Activated T-helper 2 cell treated with anti-CD3 and anti-CD28 coated beads, Interferon-gamma antibody, Interleukin-2, Interleukin-4, amounts not matched to agents 10 μg/mL and 5 μg/mL and 100 μg/mL, durations not matched to agents 14 hours and 24 hours and 36 hours (primary cell): ENCODE data around the gene PRR5L. TPM values are rescaled to one million over a fixed set of nuclear protein-coding genes. Genes with fewer than 3 reads are reported as not detected.
"Not testable (repeated sequence)": the region's sequence is repeated elsewhere in the genome, so short reads cannot be mapped to it uniquely, and the experiment has no call there.

Source experiments
- DNase-seq: peaks from one replicate; pipeline ENCODE4 v3.0.0; 2021; ENCODE audit warnings: low spot score
- H3K27ac Mint-ChIP-seq: one replicate; pipeline ENCODE4 v1.8.0; 2021; ENCODE audit warnings: mixed read lengths
- H3K27me3 Mint-ChIP-seq: one replicate; pipeline ENCODE4 v1.8.0; 2021; ENCODE audit warnings: low read depth, mixed read lengths
- H3K36me3 Mint-ChIP-seq: one replicate; pipeline ENCODE4 v1.8.0; 2021; ENCODE audit warnings: low read depth, mixed read lengths
- H3K4me1 Mint-ChIP-seq: one replicate; pipeline ENCODE4 v1.8.0; 2021; ENCODE audit warnings: low read depth, mixed read lengths
- H3K4me3 Mint-ChIP-seq: one replicate; pipeline ENCODE4 v1.8.0; 2021; ENCODE audit warnings: low read depth, mild to moderate bottlenecking, moderate library complexity, mixed read lengths
- H3K9me3 Mint-ChIP-seq: one replicate; pipeline ENCODE4 v1.8.0; 2021; ENCODE audit warnings: mixed read lengths
- intact Hi-C: fragments of 100-400 bp; cut with micrococcal nuclease; formaldehyde crosslinking; loops from one replicate; pipeline ENCODE4 v1.15.1; 2023
- total RNA-seq: library from RNA; stranded (reverse); gene quantifications from 2 replicates; pipeline ENCODE4 v1.2.3, GENCODE V29; 2022

Gene PRR5L
- total RNA-seq, 1 donor from 2014 or later, result 23.4 TPM

DNA sequence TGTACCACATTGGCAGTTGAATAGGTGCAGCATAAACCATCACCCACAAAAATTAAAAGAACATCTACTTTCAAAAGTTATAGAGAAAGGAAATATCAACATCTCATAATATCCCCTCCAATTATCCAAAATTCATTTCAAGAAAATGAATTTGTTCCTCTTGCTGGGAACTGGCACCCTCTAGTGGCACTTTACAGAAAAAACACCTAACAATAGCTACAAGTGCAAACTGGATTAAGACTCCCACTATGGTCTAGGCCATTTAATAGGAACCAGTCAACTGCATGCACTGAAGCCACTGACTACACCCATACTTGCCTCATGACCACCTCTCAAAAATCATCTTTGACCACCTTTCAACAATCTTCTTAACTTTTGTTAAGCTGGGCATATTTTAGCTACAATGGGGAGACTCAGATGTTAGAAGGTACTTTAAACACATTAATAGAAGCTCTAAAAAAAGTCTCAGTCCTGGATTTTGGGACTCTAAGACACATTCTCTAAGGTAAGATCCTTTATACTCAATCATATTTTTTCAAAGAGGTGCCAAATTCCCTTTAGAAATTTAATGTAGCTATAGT lies 196.7 kb downstream of the PRR5L start:
- intact Hi-C loops, result loop anchor here (1.0 kb wide), 3 partner anchors 139 to 201 kb away; no protein-coding TSS in a partner anchor
- H3K4me3 Mint-ChIP-seq, result no peak overlapping the region
- H3K4me1 Mint-ChIP-seq, result peaks cover 16% of the 10 kb centered on the region
- H3K9me3 Mint-ChIP-seq, result no peaks in the 10 kb centered on the region
- H3K27ac Mint-ChIP-seq, result no peak overlapping the region
- peaks cover 55% of the 10 kb centered on the region for H3K36me3 Mint-ChIP-seq
- no peak for DNase-seq
- H3K27me3 Mint-ChIP-seq, result no peaks in the 10 kb centered on the region

DNA sequence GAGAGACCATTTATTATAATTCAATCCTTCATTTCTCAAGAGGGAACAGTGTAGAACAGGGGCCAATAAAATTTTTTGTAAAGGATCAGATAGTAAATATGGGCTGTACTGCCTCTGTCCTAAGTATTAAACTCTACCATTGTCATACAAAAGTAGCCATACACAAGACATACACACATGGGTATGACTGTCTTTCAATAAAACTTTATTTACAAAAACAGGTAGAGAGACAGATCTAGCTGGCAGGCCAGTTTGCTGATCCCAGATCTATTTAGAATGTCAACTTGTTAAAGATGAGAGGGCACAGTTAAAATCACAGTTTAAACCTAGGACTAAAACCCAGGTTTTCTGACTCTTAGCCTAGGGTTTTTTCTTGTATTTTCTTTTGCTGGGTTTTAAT lies 197.2 kb downstream of the PRR5L start:
- no peak for DNase-seq
- H3K27ac Mint-ChIP-seq, result no peak overlapping the region
- H3K4me3 Mint-ChIP-seq, result no peak overlapping the region
- no peaks in the 10 kb centered on the region for H3K9me3 Mint-ChIP-seq
- peaks cover 12% of the 10 kb centered on the region for H3K4me1 Mint-ChIP-seq
- H3K27me3 Mint-ChIP-seq, result no peaks in the 10 kb centered on the region
- intact Hi-C loops, result no loop called here
- H3K36me3 Mint-ChIP-seq, result peaks cover 52% of the 10 kb centered on the region

DNA sequence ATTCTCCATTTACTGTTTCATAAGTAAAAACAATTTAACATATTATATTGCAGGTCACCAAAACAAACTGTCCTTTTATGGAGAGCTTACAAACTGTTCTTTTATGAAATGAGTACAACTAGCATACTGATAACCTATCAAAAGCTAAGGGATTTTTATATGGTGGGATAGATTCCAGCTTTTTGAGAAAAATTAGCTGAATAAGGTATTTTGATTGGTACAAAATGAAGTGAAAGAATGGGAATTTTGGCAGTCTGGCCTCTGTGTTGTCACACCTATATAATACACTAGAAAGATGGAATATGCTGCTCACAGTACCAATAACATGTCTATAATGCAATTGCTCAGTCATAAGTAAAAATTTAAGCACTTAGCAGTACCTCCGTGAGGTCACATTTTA lies 202.6 kb downstream of the PRR5L start:
- no peak for DNase-seq
- H3K36me3 Mint-ChIP-seq, result peaks cover 35% of the 10 kb centered on the region
- H3K27me3 Mint-ChIP-seq, result no peaks in the 10 kb centered on the region
- no peaks in the 10 kb centered on the region for H3K9me3 Mint-ChIP-seq
- no peak overlapping the region for H3K27ac Mint-ChIP-seq
- H3K4me3 Mint-ChIP-seq, result no peak overlapping the region
- intact Hi-C loops, result no loop called here
- peaks cover 9% of the 10 kb centered on the region for H3K4me1 Mint-ChIP-seq

DNA sequence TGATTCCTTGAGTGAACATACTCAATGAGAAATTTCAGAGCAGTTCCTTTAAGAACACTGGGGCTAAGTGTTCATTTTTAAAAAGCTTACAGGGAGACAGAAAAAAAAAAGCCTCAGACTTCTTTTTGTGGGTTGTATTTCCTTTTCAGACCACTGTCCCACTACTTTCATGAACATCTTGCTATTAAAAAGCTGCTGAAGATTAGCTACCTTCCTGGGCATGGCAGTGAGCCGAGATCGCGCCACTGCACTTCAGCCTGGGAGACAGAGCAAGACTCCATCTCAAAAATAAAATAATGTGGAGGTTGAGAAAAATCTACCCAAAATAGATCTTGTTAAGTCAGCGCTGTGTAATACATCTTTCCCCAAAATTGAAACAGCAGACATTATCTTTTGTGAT lies 203.2 kb downstream of the PRR5L start:
- Mint-ChIP-seq H3K4me1 (peaks cover 9% of the 10 kb centered on the region), H3K9me3 (no peaks in the 10 kb centered on the region), H3K4me3 (no peak overlapping the region), H3K27ac (no peak overlapping the region), H3K27me3 (no peaks in the 10 kb centered on the region), H3K36me3 (peaks cover 38% of the 10 kb centered on the region)
- no peak for DNase-seq
- intact Hi-C loops, result no loop called here

DNA sequence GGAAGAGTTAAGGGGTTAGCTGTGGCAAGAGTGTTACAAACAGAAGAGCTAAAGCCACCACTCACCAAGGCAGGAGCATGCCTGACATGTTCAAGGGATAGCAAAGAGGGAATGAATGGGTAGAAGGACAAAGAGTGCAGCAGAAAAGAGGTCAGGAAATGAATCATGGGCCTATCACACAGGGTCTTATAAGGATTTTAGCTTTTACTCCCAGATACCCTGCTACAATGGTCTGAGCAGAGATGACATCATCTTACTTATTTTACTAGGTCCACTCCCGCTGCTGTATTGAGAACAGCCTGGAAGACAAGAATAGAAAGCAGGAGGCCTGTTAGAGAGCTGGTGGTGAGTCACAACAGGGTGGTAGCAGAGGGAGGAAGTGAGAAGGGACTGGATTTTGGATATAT lies 204.2 kb downstream of the PRR5L start:
- no peak overlapping the region for H3K4me3 Mint-ChIP-seq
- DNase-seq, result no peak
- no peaks in the 10 kb centered on the region for H3K9me3 Mint-ChIP-seq
- intact Hi-C loops, result no loop called here
- peaks cover 14% of the 10 kb centered on the region for H3K4me1 Mint-ChIP-seq
- no peaks in the 10 kb centered on the region for H3K27me3 Mint-ChIP-seq
- H3K36me3 Mint-ChIP-seq, result peaks cover 42% of the 10 kb centered on the region
- H3K27ac Mint-ChIP-seq, result no peak overlapping the region

DNA sequence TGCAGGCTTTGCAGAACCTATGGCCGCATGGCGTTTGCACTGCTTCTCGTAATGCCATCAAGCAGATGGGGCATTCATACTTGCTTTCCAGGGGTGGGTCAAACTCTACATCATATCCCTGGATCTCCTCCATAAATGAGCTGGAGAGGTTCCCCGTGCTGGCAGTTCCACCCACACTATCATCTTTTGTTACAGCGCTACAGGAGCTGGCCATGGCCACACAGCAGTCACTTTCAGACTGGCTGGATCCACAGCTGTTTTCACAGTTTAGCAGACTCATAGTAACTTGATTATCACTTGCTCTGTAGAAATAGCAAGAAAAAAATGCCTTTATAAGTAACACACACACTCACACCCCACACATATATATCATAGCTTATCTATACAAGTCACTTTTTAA lies 205.1 kb downstream of the PRR5L start:
- peaks cover 48% of the 10 kb centered on the region for H3K36me3 Mint-ChIP-seq
- intact Hi-C loops, result no loop called here

DNA sequence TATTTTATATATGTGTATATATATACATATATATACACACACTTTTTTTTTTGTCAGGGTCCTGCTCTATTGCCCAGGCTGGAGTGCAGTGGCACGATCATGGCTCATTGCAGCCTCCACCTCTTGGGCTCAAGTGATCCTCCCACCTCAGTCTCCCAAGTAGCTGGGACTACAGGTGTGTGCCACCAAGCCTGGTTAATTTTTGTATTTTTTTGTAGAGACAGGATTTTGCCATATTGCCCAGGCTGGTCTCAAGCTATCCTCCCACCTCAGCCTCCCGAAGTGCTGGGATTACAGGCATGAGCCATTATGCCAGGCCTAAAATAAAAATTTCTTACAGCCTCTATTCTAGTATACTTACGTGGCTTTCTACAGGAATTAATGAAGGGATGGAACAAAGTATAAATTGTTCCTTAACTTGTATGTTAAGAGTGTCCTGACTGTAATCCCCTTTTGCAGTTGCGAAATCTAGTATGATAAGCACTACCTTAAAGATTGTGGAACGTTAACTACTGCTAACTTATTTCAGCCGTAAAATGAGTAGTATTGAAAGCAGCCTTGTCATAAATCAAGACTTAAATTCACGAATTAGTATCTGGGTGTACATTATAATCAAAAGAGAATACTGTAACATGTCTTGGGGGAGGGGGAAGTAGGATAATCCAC lies 211.9 kb downstream of the PRR5L start:
- no peak for DNase-seq
- H3K27ac Mint-ChIP-seq, result peak overlapping the region; percentile 2
- peaks cover 29% of the 10 kb centered on the region for H3K4me1 Mint-ChIP-seq
- peak overlapping the region; percentile 97 for H3K4me3 Mint-ChIP-seq
- no peaks in the 10 kb centered on the region for H3K9me3 Mint-ChIP-seq
- peaks cover 13% of the 10 kb centered on the region for H3K36me3 Mint-ChIP-seq
- intact Hi-C loops, result no loop called here
- H3K27me3 Mint-ChIP-seq, result peaks cover 4% of the 10 kb centered on the region

More for the DNA sequence above, 205.1 kb downstream of the PRR5L start:
- no peak for DNase-seq
- H3K4me3 Mint-ChIP-seq, result no peak overlapping the region
- no peaks in the 10 kb centered on the region for H3K9me3 Mint-ChIP-seq
- H3K27ac Mint-ChIP-seq, result no peak overlapping the region
- H3K4me1 Mint-ChIP-seq, result peaks cover 22% of the 10 kb centered on the region
- H3K27me3 Mint-ChIP-seq, result no peaks in the 10 kb centered on the region

DNA sequence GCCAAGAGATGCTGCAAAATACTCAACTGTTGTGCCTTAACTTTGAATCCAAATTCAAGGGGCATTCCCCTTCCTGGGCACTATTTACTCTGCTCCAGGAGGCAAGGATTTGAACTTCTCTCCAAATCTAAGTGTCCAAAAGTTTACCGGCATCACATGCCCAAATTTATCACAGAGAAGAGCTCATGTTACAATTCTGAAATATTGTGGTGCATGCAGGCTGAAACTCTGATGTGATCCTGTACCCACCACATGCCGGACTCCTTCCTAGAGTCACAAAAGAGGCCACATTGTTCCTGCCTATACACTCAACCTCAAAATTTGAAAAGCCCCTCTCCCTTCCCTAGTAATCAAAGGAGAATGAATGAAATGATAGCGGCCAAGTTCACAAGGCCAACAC lies 212.7 kb downstream of the PRR5L start:
- peaks cover 29% of the 10 kb centered on the region for H3K4me1 Mint-ChIP-seq

DNA sequence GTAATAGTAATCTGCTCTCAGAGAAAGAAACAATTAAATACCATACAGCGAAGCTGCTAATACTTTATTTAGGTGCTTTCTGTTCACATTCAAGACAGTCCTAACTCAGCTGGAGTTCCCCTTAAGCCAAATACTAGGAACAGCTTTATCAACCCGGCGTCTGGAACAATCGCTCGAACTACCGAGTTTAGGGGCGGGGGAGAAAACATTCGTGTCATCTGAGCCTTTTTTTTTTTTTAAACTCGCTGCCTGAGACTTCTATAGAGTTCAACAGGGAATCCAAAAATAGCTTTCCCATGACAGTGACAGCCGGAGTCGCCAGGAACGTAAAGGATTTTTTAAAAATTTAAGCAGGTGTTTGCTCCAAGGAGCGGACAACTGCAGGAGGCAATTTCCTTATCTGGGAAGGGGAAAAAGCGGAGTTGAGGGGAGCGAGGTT lies 213.1 kb downstream of the PRR5L start:
- Mint-ChIP-seq H3K27me3 (peaks cover 6% of the 10 kb centered on the region), H3K4me1 (peaks cover 29% of the 10 kb centered on the region), H3K9me3 (no peaks in the 10 kb centered on the region), H3K4me3 (peak overlapping the region; percentile 97), H3K27ac (peak overlapping the region; percentile 92), H3K36me3 (peaks cover 11% of the 10 kb centered on the region)
- intact Hi-C loops, result no loop called here
- DNase-seq, result no peak

More for the DNA sequence above, 212.7 kb downstream of the PRR5L start:
- H3K27me3 Mint-ChIP-seq, result peaks cover 4% of the 10 kb centered on the region
- H3K4me3 Mint-ChIP-seq, result peak overlapping the region; percentile 97
- intact Hi-C loops, result no loop called here
- H3K36me3 Mint-ChIP-seq, result peaks cover 13% of the 10 kb centered on the region
- H3K27ac Mint-ChIP-seq, result peak overlapping the region; percentile 92
- no peak for DNase-seq
- no peaks in the 10 kb centered on the region for H3K9me3 Mint-ChIP-seq

DNA sequence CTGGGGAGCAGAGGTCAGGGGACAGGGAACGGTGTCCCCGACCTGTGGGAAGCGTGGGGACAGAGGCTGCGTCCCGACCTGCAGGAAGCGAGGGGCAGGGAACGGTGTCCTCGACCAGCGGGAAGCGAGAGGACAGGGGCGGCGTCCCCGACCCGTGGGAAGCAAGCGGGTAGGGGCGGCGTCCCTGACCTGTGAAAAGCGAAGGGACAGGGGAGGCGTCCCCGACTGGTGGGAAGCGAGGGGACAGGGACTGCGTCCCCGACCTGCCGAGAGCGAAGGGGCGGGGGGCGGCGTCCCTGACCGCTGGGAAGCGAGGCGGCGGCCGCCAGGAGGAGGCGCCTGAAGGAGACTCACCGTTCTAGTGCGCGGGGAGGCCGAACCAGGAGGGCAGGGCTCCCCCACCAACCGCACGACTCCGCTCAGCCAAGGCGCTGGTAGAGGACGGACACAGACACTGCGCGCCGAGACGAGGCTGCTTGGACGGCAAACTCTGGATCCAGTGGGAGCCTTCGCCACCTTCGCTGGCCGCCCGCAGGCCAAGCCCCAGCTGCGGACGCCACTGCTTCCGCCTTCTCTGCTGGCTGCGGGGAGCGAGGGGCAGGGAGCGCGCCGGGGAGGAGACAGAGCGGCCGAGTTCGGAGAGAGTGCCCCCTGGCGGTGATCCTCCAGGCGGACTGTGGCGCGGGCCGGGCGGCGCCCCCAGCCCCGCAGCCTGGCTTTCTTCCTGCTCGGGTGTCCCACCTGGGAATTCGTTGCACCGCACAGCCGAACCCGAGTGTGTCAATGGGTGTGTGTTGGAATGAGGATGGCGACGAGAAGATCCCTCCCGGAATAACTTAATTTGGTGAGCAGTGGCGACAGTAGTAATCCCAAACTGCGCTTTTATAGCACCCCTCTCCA lies 213.9 kb downstream of the PRR5L start, which contains the start of gene TRAF6:
Gene TRAF6, minus strand, starts transcription at position 579 of the 900 bp plus-strand sequence. CDS start 8,757 bp downstream, outside the sequence.
- intact Hi-C loops, result loop anchor here (1.0 to 5.0 kb wide), 2 partner anchors 47 to 221 kb away; partner anchors contain the start of gene COMMD9
- H3K27me3 Mint-ChIP-seq, result peaks cover 6% of the 10 kb centered on the region
- H3K4me3 Mint-ChIP-seq, result peak within 1 kb of the TSS; percentile 97
- H3K36me3 Mint-ChIP-seq, result peaks cover 8% of the 10 kb centered on the region
- H3K9me3 Mint-ChIP-seq, result no peaks in the 10 kb centered on the region
- peak; percentile 84 for DNase-seq
- peak within 1 kb of the TSS; percentile 92 for H3K27ac Mint-ChIP-seq
- peaks cover 25% of the 10 kb centered on the region for H3K4me1 Mint-ChIP-seq

DNA sequence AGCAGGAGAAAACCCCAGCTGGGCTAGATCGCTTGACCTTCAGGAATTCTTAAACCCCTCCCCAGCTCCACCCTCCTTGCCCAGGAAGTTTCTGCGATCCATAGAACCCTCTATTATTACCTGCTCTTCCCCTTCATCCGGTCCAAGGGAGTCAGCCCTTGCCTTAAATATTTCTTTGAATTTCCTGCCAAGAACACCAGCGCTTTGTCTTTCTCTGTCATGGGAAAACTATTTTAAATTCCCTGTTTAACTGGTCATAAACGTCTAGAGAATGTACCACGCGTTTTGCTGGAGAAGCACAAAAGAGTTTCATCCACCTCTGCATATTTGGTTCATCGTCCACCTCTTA lies 214.5 kb downstream of the PRR5L start:
- H3K36me3 Mint-ChIP-seq, result peaks cover 4% of the 10 kb centered on the region
- H3K9me3 Mint-ChIP-seq, result no peaks in the 10 kb centered on the region
- no peak overlapping the region for H3K27ac Mint-ChIP-seq
- H3K4me1 Mint-ChIP-seq, result peaks cover 21% of the 10 kb centered on the region
- H3K27me3 Mint-ChIP-seq, result peaks cover 6% of the 10 kb centered on the region
- intact Hi-C loops, result loop anchor here (1.0 to 5.0 kb wide), 2 partner anchors 47 to 221 kb away; partner anchors contain the start of gene COMMD9
- H3K4me3 Mint-ChIP-seq, result peak overlapping the region; percentile 97
- no peak for DNase-seq

DNA sequence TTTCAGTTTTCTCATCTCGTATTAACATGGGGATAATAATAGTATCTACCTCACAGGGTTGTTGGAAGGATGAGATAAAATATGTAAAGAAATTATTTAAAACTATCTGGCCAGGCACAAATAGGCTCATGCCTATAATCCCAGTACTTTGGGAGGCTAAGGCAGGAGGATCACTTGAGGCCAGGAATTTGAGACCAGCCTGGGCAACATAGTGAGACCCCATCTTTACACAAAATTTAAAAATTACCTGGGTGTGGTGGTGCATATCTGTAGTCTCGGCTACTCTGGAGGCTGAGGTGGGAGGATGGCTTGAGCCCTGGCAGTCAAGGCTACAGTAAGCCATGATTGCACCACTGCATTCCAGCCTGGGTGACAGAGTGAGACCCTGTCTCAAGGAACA lies 215.0 kb downstream of the PRR5L start:
- not testable (repeated sequence) for DNase-seq, H3K27ac Mint-ChIP-seq, H3K36me3 Mint-ChIP-seq, H3K9me3 Mint-ChIP-seq, H3K27me3 Mint-ChIP-seq
- intact Hi-C loops, result loop anchor here (5.0 kb wide), 1 partner anchor 46 kb away; no protein-coding TSS in a partner anchor
- Mint-ChIP-seq H3K4me3 (peak overlapping the region; percentile 97), H3K4me1 (peaks cover 16% of the 10 kb centered on the region)
